HG03025 (cell line): ENCODE measurements around the gene RNU11.
A peak's percentile ranks its signal among the peaks of the same experiment; 100 is the strongest.
"Not testable (repeated sequence)": the region's sequence is repeated elsewhere in the genome, so short reads cannot be mapped to it uniquely, and the experiment has no call there.

Source experiments
- ATAC-seq: cut with Tn5 transposase; IDR thresholded peaks from one replicate; pipeline ENCODE4 v1.9.1; 2021; ENCODE audit warnings: mild to moderate bottlenecking, moderate library complexity; ENCODE audit not compliant: unreplicated experiment, low FRiP score

Gene RNU11

GRCh38 chr1:28648474-28649198, at the start of gene RNU11:
Gene RNU11, plus strand, starts transcription at chr1:28648600.
- peak; percentile 57 for ATAC-seq

- no peak for ATAC-seq
These were observed 46.7 kb upstream of the RNU11 start for GRCh38 chr1:28601696-28602095.

- ATAC-seq, result no peak
These were observed 45.6 kb upstream of the RNU11 start for GRCh38 chr1:28602536-28603439.

- no peak for ATAC-seq
These were observed 44.0 kb upstream of the RNU11 start for GRCh38 chr1:28604411-28604810.

- ATAC-seq, result no peak
These were observed 43.4 kb upstream of the RNU11 start for GRCh38 chr1:28604962-28605361.

- ATAC-seq, result no peak
These were observed 41.6 kb upstream of the RNU11 start for GRCh38 chr1:28606771-28607170.

GRCh38 chr1:28613175-28613574, 35.2 kb upstream of the RNU11 start:
- ATAC-seq, result no peak

GRCh38 chr1:28631713-28632112, 16.7 kb upstream of the RNU11 start:
- ATAC-seq, result no peak

- no peak for ATAC-seq
These were observed 15.8 kb upstream of the RNU11 start for GRCh38 chr1:28632560-28632959.

- ATAC-seq, result no peak
These were observed 7.6 kb upstream of the RNU11 start for GRCh38 chr1:28640766-28641165.

- ATAC-seq, result no peak
These were observed 6.1 kb upstream of the RNU11 start for GRCh38 chr1:28642056-28642846.

GRCh38 chr1:28642847-28643635, 5.4 kb upstream of the RNU11 start, which contains the start of gene TAF12:
Gene TAF12, minus strand, starts transcription at chr1:28643067. Its CDS starts 20,986 bp downstream, at chr1:28622081.
- ATAC-seq, result peak; percentile 69

- no peak for ATAC-seq
These were observed 3.9 kb upstream of the RNU11 start for GRCh38 chr1:28644494-28644893.

- ATAC-seq, result not testable (repeated sequence)
These were observed 3.0 kb upstream of the RNU11 start for GRCh38 chr1:28645406-28645805.

- ATAC-seq, result no peak
These were observed 2.4 kb upstream of the RNU11 start for GRCh38 chr1:28646040-28646439.

GRCh38 chr1:28648008-28648473, 359 bp upstream of the RNU11 start:
- ATAC-seq, result peak; percentile 55

GRCh38 chr1:28653063-28653462, 4.7 kb downstream of the RNU11 start:
- not testable (repeated sequence) for ATAC-seq

GRCh38 chr1:28653870-28654269, 5.5 kb downstream of the RNU11 start:
- not testable (repeated sequence) for ATAC-seq

GRCh38 chr1:28655448-28656311, 7.3 kb downstream of the RNU11 start:
- not testable (repeated sequence) for ATAC-seq
